IPS DF 4.7 (cell line): ENCODE results near the gene PSMC1.

Experiments
- DNase-seq: peaks from one replicate; pipeline ENCODE4 v3.0.0-alpha.2; 2013; ENCODE audit warnings: low spot score; ENCODE audit errors: extremely low read depth

The PSMC1 gene

DNA sequence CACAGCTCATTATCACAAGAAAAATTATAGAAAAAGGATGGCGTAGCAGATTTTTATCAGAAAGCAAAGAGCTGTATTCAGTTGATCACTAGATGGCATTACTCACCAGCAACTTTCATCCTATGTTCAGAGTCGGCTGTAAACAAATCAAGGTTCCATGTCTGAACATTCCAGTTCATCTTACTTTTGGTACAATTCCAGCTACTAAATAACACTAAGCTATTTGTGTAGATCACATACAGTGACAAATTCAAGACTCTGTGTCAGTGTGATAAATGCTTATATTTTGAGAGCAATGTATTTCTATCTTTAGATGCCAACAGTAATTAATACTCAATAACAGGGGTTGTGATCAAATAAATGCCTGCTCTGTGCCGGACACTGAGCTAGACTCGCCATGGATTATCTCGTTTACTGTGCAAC lies 45.3 kb downstream of the PSMC1 start:
- no peak for DNase-seq

DNA sequence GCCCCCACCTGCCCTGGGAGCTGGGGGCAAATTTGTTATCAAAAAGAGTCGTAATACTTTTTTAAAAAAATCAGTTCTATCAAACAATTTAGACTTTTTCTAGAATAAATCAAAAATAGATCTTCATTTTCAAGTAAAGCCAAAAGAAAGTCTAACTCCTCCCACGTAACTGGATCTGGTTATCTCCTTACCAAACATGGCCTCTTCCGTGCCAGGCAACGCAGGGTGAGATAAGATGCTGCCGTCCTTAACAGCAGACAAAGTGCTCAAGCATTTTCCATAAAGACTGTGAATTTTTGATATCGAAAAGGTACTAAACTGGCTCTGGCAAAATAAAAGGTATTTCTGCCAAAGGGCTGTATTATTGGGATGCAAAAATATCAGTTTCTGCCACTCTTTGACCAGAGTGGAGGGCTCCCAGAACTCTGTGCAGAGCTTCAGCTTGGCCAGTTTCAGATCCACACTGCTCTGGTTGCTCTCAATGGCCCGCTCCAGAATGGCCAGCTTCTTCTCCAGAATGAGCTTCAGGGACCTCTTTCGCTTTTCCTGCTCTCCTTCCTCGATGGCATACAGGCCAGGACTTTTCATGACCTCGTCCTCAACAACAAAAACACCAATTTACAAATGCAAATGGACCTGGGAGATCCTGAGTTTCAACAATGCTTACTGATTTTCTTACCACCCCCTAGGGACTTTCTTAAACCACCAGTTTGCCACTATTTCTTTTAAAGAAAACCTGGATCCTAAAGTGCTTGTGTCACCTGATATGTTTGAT lies 46.4 kb downstream of the PSMC1 start:
- no peak for DNase-seq

DNA sequence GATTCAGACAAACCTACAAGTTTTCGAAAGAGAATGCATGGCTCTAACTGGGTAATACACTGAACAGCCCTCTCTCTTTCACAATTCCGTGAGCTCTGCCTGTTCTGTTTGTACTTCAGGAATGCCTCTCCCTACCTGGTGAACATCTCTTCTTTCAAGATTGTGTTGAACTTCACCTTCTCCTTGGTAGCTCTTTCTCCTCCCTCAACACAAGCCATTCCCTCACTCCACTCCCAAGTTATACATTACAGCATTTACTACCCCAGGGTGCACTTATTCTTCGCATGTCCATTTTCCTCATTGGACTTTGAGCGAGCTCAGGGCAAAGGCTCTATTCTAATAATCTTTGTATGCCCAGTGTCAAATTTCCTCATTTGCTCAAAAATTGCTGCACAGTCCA lies 47.1 kb downstream of the PSMC1 start:
- DNase-seq, result no peak

DNA sequence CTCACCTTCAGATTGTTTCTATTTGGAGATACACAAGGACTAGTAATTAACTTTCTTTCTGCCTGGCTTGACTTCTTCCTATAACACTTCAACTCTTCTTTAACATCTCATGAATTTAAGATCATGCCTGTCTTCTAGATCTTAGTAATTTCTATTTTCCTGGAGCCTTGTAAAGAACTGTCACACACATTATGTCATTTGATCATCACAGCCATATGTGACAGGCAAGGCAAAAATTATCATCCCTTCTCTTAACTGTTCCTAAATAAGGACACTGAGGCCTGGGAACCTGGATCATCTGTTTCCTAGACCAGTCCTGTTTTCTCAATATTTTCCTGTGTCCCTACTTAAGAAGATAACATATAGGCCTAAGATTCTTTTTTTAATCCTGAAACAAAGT lies 48.1 kb downstream of the PSMC1 start:
- DNase-seq, result no peak

DNA sequence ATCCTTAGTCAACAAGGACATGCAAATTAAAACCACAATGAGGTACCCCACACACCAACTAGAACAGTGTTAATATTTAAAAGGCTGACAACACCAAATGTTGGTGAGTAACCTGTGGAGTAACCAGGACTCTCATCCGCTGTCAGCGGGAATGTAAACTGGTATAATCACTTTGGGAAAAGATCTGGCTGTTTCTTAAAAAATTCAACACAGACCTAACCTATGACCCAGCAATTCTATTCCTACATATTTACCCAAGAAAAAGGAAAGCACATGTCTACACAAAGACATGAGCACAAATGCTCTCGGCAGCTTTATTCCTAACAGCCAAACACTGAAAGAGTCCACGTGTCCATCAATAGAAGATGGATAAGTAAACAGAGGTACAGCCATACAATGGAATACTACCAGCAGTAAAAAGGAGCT lies 48.8 kb downstream of the PSMC1 start:
- DNase-seq, result no peak

DNA sequence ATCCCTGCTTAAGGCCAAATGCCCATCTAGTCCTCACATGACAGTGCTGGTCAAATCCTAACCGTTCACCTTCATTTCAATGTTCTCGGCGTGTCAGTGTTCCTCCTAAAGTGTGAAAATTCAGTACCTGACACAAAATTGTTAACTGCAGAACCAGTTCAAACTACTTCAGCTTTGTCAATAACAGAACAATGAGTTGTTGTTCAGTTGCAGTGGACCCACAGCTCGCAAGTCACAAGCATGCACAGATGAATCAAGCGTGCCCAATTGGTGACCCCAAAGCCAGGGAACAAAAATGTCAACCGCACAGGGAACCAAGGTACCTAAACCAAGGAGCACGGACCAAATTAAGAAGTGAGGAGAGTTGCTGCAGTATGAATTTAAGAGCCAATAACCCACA lies 52.2 kb downstream of the PSMC1 start:
- DNase-seq, result no peak

DNA sequence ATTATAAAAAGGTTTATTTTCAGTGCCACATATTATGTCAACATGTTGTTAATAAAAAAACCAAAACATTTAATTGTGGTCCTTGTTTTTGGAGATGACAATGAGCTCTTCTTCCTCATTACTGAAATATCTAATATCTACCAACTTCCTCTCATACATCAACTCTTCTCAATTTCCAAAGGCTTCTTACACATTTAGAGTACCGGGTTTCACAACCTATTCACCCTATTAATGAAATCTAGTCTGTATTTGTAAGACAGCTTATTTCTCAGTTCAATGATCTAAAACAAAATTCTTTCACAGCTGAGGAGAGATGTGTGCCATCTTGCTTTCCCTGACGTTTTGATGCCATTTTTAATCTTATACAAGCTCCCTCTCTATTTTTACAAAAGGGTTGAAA lies 60.9 kb downstream of the PSMC1 start:
- DNase-seq, result no peak

DNA sequence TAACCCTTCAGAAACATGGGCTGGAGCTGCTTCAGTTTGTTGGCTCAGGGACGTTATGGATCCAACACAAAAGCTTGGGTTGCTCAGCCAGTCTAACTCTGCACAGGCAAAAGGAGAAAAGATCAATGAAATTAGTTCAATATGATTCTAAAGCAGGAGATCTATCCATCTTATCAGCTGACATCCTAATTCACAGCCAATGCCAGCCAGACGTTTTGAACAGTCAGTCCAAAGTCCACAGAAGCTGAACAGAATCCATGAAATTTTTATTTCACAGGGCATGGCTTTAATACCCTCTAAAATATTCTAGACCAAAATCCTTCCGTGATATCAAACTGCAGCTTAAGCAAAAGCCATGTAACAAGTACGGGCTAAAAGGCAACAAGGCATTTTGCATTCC lies 61.7 kb downstream of the PSMC1 start:
- DNase-seq, result no peak

DNA sequence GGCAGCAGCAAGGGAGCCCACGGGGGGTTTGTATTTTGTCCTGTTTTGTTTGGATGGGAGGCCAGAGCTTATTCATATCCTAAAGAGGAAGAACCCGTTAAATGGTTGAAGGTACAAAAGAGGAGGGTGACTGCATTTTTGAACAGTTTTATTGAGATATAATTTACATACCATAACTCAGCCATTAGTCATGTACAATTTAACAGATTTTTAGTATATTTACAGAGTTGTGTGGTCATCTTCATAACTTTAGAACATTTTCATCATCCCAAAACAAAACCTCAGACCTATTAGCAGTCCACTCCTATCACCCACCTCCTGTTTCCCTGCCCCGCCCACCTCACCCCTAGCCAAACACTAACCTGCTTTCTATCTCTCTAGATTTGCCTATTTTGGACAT lies 62.8 kb downstream of the PSMC1 start:
- DNase-seq, result no peak

DNA sequence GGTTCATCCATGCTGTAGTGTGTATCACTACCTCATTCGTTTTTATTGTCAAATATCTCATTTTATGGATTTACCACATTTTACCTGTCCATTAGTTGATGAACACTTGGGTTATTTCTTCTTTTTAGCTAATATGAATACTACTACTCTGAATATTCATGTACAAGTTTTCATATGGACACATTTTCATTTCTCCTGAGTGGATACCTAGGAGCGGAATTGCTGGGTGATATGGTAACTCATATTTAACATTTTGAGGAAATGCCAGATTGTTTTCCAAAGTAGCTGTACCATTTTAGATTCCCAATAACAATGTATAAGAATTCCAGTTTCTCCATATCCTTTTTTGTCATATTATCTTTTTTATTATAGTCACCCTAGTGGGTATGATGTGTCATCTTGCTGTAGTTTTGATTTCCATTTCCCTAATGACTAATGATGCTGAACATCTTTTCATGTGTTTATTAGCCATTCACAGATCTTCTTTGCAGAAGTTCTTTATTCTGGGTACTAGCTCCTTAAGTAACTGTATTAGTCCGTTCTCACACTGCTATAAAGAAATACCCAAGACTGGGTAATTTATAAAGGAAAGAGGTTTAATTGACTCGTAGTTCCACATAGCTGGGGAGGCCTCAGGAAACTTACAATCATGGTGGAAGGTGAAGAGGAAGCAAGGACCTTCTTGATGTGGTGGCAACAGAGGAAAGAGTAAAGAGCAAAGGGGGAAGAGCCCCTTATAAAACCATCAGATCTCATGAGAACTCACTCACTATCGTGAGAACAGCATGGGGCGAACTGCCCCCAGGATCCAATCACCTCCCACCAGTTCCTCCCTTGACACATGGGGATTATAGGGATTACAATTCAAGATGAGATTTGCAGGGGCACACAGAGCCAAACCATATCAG lies 63.5 kb downstream of the PSMC1 start:
- no peak for DNase-seq

DNA sequence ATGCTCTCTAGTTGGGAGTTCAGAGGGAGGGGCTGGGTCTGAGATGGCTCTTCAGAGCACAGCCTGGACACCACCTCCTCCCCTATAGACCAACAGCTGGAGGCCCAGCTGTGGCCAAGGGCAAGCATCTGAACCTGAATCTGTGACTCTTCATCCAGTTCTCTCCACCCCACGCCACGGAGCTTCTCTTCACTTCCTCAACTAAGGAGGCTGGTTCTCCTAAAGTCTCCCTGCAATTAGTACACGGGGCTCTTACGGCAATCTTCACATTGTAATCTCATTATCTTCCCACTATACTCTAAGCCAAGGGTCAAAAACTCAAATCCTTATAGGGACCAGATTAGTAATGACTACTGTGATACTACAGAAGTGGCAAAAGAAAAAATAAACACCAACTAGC lies 65.5 kb downstream of the PSMC1 start:
- DNase-seq, result no peak
